GM12874 (cell line): ENCODE data around the gene ADAP1.

Experiments
- TF ChIP-seq, protein P1 (sequence below): IDR thresholded peaks from 2 replicates; pipeline ENCODE4 v1.5.1; 2011; ENCODE audit warnings: low read depth, mild to moderate bottlenecking, control low read depth, low read length, moderate library complexity; ENCODE audit not compliant: insufficient read depth

Gene ADAP1

DNA sequence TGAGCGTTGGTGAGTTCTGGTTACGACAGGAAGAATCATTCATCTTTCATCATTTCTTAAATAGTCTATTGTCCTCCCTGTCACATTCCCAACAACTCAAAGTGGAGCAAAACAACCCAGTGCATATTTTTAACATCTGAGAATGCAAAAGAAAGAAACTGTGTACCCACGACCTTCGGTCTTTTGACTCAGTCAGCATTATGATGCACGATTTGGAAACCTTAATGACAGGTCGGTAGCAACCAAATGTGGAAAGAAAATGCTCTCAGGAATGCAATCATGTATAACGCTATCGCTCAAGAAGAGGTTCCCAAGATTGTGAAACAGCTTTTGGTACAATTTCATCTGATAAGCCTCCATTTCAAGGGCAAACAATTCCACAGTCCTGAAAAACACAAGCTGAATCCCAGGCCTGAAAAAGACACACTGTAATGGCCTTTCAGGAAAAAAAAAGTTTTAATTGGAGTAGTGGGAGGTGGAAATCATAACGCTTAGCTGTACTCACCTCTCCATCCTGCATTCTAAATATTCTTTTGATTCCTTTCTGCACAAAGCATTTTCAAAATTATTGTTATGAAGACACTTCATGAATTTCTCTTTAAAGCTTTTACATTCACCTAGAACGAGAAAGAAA, 18.3 kb upstream of the ADAP1 start:
- TF ChIP-seq, protein P1, sequence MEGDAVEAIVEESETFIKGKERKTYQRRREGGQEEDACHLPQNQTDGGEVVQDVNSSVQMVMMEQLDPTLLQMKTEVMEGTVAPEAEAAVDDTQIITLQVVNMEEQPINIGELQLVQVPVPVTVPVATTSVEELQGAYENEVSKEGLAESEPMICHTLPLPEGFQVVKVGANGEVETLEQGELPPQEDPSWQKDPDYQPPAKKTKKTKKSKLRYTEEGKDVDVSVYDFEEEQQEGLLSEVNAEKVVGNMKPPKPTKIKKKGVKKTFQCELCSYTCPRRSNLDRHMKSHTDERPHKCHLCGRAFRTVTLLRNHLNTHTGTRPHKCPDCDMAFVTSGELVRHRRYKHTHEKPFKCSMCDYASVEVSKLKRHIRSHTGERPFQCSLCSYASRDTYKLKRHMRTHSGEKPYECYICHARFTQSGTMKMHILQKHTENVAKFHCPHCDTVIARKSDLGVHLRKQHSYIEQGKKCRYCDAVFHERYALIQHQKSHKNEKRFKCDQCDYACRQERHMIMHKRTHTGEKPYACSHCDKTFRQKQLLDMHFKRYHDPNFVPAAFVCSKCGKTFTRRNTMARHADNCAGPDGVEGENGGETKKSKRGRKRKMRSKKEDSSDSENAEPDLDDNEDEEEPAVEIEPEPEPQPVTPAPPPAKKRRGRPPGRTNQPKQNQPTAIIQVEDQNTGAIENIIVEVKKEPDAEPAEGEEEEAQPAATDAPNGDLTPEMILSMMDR: no peak

DNA sequence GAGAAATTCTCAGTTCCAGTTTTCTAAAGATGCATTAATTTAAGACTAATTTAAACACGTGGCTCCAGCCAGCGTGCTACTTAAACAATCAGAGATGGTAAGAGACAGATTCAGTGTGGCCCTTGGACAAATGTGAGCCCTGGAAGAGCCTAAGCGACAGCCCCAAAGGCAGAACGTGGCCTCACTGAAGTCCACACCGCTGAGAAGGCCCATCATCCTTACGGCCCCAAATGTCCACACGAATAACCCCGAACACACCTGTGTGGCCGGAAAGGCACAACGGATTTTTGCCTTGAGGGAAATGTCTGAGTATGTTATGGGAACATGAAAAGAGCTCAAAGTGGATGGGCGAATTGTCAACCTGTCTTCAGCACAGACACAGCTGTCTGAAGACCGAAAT, 17.6 kb upstream of the ADAP1 start:
- TF ChIP-seq, protein P1: no peak

DNA sequence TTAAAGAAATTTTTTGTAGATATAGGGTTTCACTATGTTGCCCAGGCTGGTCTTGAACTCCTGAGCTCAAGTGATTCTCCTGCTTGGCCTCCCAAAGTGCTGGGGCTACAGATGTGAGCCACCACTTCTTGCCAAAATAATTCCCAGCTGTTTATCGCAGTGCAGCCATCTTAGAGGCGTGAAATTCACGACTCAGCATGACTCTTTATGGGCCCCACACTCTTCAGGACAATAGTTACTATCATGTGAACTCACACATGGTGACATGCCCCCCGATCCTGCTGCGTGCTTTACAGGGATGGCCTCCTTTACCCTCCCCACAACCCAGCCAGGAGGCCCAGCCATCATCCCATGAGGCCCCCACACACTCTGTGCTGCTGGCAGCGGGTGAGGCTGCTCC, 16.3 kb upstream of the ADAP1 start:
- TF ChIP-seq, protein P1: no peak

DNA sequence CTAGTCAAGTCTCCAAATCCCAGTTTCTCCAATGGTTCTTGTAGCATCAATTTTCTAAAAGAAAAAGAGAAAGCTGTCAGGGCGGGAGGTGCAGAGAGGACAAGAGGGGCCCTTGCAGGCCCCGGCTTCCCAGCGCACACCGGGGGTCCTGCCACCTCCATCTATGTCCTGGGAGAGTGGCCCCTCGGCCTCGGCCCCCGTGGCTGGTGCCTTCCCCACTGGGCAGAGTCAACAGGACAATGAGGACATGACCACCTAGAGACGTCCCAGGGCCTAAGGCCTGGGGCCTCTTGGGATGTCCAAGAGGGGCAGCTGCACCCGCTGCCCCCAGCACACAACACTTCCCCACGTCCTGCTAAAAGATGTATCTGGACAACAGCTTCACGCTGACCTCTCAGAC, 14.9 kb upstream of the ADAP1 start:
- TF ChIP-seq, protein P1: no peak

DNA sequence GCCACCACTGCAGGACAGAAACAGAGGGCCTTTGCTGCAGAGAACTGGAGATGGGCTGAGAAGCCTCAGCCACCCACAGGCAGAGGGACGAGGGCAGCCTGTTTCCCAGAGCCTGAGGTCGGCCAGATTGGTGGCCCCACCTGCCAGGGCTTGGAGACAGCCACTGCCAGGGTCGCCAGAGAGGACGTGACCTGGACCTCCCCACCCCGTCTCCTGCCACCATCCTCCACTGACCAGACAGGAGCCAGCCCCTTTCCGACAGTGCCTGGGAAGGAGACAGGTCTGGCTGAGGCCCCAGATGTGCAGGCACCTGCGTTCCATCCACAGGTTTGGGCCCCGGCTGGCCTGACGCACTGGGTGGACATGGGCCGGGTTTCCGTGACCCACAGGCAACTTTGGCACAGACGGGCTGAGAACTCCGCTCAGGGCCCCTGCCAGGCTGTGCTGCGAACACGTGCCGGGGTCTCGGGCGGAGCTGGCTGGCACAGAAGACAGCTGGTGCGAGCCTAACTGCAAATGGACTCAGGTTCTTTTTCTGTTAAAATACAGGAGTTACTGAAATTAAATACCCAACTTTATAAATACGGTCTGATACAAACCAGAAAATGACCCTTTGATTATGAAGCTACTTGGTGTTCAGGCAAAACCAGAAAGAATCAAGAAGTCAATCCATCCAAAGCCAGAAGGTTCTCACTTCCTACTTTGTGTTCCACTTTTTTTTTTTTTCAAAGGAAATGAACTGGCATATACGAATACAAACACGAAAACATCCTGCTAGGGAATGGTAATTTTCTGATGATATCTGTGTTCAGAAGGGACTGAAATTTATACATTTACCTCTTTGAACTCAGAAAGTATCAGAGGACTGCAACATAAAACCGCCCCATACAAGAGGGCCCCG, 14.0 kb upstream of the ADAP1 start:
- TF ChIP-seq, protein P1: no peak

DNA sequence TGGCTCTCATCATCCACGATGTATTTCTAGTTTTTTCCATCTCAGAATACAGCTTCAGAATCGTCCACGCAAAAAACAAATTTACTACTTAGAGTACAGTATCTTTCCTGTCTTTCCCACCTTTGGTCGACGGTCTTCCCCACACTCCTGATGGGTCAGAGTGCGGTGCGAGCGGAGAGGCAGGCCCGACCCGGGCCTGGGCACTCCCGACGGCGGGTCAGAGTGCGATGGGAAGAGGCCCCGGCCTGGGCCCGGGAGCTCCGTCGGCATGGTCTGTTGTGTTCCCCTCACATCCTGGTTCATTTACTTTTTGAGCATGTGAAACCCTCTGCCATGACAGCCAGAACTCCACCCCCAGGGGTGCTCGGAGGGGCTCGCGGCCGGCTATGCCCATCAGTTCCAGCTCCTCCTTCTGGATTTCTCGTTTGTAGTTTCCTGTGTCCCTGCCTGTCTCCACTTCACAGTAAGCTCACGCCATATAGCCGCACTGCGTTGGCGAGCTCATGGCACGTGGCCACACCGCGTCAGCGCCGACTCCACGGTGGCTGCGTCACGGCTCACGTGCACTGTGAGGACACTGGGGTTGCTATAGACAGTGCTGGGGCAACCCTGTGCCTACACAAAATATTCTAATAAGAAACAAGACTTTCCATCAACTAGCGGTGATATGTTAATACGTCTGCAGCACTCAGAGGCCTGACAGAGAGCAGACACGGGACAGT, 13.0 kb upstream of the ADAP1 start:
- TF ChIP-seq, protein P1: no peak
